T-helper 2 cell (primary cell): ENCODE results near the gene CBFA2T2.
A peak's percentile ranks its signal among the peaks of the same experiment; 100 is the strongest.
"Not testable (repeated sequence)": the region's sequence is repeated elsewhere in the genome, so short reads cannot be mapped to it uniquely, and the experiment has no call there.

ENCODE experiments used
- DNase-seq, 5 experiments: peaks; one replicate each; pipeline versions ENCODE4 v3.0.0 to v3.0.0-alpha.2; 2012 to 2022

CBFA2T2 gene

GRCh38 chr20:33551778-33552177 is 61.9 kb downstream of the CBFA2T2 start:
- no peak for DNase-seq

GRCh38 chr20:33552519-33552918 is 62.6 kb downstream of the CBFA2T2 start:
- DNase-seq: no peak

- DNase-seq: no peak
Observed at GRCh38 chr20:33553516-33553915, 63.6 kb downstream of the CBFA2T2 start.

GRCh38 chr20:33554914-33555420 is 65.1 kb downstream of the CBFA2T2 start:
- peak in 3 of 5 experiments; percentile 31 to 97 (median 85) for DNase-seq

- no peak for DNase-seq
Observed at GRCh38 chr20:33555755-33556154, 65.9 kb downstream of the CBFA2T2 start.

- no peak for DNase-seq
Observed at GRCh38 chr20:33556246-33556645, 66.3 kb downstream of the CBFA2T2 start.

GRCh38 chr20:33558348-33559144 is 68.7 kb downstream of the CBFA2T2 start:
- no peak for DNase-seq

- no peak for DNase-seq
Observed at GRCh38 chr20:33559212-33559611, 69.3 kb downstream of the CBFA2T2 start.

GRCh38 chr20:33560026-33560425 is 70.1 kb downstream of the CBFA2T2 start:
- DNase-seq: no peak

- DNase-seq: not testable (repeated sequence)
Observed at GRCh38 chr20:33561053-33561452, 71.2 kb downstream of the CBFA2T2 start.

GRCh38 chr20:33561692-33562601 is 72.1 kb downstream of the CBFA2T2 start:
- no peak for DNase-seq

GRCh38 chr20:33563788-33564187 is 73.9 kb downstream of the CBFA2T2 start:
- no peak for DNase-seq

GRCh38 chr20:33566781-33567603 is 77.1 kb downstream of the CBFA2T2 start:
- no peak for DNase-seq

GRCh38 chr20:33567949-33568348 is 78.1 kb downstream of the CBFA2T2 start:
- no peak for DNase-seq

GRCh38 chr20:33568378-33568777 is 78.5 kb downstream of the CBFA2T2 start:
- no peak for DNase-seq

GRCh38 chr20:33568868-33569801 is 79.2 kb downstream of the CBFA2T2 start:
- no peak for DNase-seq

- DNase-seq: no peak
Observed at GRCh38 chr20:33569802-33570391, 80.0 kb downstream of the CBFA2T2 start.

GRCh38 chr20:33570743-33571142 is 80.8 kb downstream of the CBFA2T2 start:
- no peak for DNase-seq

- DNase-seq: not testable (repeated sequence)
Observed at GRCh38 chr20:33573268-33573667, 83.4 kb downstream of the CBFA2T2 start.

- DNase-seq: no peak
Observed at GRCh38 chr20:33575282-33575681, 85.4 kb downstream of the CBFA2T2 start.
